Uterus (tissue), 2 donors: ENCODE data around the gene CCSER1.

Experiments
- POLR2A ChIP-seq, 2 donors: fragments of 450-650 bp; IDR thresholded peaks; one replicate each; pipeline ENCODE4 v1.6.1; 2016; ENCODE audit warnings: antibody characterized with exemption in 2 of 2, mild to moderate bottlenecking in 1 of 2, moderate library complexity in 1 of 2
- TF ChIP-seq, protein P1 (sequence below), 4 experiments: fragments of 200-600 bp in 2 of 4; fragments of 450-650 bp in 2 of 4; sonication (generic) in 2 of 4; IDR thresholded peaks; one replicate each; pipeline ENCODE4 v1.5.1; 2016 to 2019; ENCODE audit warnings: antibody characterized with exemption in 4 of 4, mild to moderate bottlenecking in 2 of 4, moderate library complexity in 1 of 4

GRCh38 chr4:91170768-91171167, 1043.6 kb downstream of the CCSER1 start:
- TF ChIP-seq POLR2A (IDR thresholded peaks at IDR 0.05) = no peak
- TF ChIP-seq, protein P1, sequence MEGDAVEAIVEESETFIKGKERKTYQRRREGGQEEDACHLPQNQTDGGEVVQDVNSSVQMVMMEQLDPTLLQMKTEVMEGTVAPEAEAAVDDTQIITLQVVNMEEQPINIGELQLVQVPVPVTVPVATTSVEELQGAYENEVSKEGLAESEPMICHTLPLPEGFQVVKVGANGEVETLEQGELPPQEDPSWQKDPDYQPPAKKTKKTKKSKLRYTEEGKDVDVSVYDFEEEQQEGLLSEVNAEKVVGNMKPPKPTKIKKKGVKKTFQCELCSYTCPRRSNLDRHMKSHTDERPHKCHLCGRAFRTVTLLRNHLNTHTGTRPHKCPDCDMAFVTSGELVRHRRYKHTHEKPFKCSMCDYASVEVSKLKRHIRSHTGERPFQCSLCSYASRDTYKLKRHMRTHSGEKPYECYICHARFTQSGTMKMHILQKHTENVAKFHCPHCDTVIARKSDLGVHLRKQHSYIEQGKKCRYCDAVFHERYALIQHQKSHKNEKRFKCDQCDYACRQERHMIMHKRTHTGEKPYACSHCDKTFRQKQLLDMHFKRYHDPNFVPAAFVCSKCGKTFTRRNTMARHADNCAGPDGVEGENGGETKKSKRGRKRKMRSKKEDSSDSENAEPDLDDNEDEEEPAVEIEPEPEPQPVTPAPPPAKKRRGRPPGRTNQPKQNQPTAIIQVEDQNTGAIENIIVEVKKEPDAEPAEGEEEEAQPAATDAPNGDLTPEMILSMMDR (IDR thresholded peaks at IDR 0.05) = no peak
